Glutamatergic neuron (in vitro differentiated cells): ENCODE measurements around the gene ULK4. TPM values are rescaled to one million over a fixed set of nuclear protein-coding genes. Genes with fewer than 3 reads are reported as not detected.
A peak's percentile ranks its signal among the peaks of the same experiment; 100 is the strongest.
"Not testable (repeated sequence)": the region's sequence is repeated elsewhere in the genome, so short reads cannot be mapped to it uniquely, and the experiment has no call there.

Experiments used
- DNase-seq: peaks from one replicate; pipeline ENCODE4 v3.0.0; 2022
- H3K27ac Mint-ChIP-seq: one replicate; pipeline ENCODE4 v1.8.0; 2020; ENCODE audit warnings: mild to moderate bottlenecking, mixed read lengths, inconsistent platforms; ENCODE audit not compliant: unreplicated experiment
- H3K27me3 Mint-ChIP-seq: one replicate; pipeline ENCODE4 v1.8.0; 2020; ENCODE audit warnings: mild to moderate bottlenecking, moderate library complexity, mixed read lengths, inconsistent platforms; ENCODE audit not compliant: unreplicated experiment
- H3K36me3 Mint-ChIP-seq: one replicate; pipeline ENCODE4 v1.8.0; 2020; ENCODE audit warnings: mild to moderate bottlenecking, mixed read lengths, inconsistent platforms; ENCODE audit not compliant: unreplicated experiment
- H3K4me1 Mint-ChIP-seq: one replicate; pipeline ENCODE4 v1.8.0; 2020; ENCODE audit warnings: mild to moderate bottlenecking, low read depth, mixed read lengths, inconsistent platforms; ENCODE audit not compliant: unreplicated experiment
- H3K4me3 Mint-ChIP-seq: one replicate; pipeline ENCODE4 v1.8.0; 2020; ENCODE audit warnings: mild to moderate bottlenecking, mixed read lengths, inconsistent platforms; ENCODE audit not compliant: unreplicated experiment
- H3K9me3 Mint-ChIP-seq: one replicate; pipeline ENCODE4 v1.8.0; 2020; ENCODE audit warnings: mild to moderate bottlenecking, moderate library complexity, mixed read lengths, inconsistent platforms; ENCODE audit not compliant: unreplicated experiment
- total RNA-seq: library from RNA; stranded (reverse); fragmentation: NEBNext Ultra II Directional; extraction: Animal tissue kit (Norgen Biotek cat#: 25700); gene quantifications from one replicate; pipeline ENCODE4 v1.2.1, GENCODE V29; 2021; ENCODE audit not compliant: unreplicated experiment
- TF ChIP-seq, protein P1 (sequence below): fragments of 200-600 bp; sonication (generic); IDR thresholded peaks from one replicate; pipeline ENCODE4 v1.5.0; 2021; ENCODE audit not compliant: partially characterized antibody, unreplicated experiment

Gene ULK4
- total RNA-seq, 1 donor from 2014 or later = 9.7 TPM

DNA sequence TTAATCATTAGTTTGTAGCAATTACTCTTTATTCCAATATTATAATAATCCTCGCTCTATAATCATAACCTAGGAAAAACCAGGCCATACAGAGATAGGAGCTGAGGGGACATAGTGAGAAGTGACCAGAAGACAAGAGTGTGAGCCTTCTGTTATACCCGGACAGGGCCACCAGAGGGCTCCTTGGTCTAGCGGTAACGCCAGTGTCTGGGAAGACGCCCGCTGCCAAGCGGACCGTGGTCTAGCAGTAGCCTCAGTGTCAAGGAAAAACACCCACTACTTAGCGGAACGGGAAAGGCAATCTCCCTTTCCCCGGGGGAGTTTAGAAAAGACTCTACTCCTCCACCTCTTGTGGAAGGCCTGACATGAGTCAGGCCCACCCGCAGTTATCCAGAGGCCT, 266.1 kb downstream of the ULK4 start:
- H3K9me3 Mint-ChIP-seq, H3K27me3 Mint-ChIP-seq, H3K4me3 Mint-ChIP-seq, H3K27ac Mint-ChIP-seq, H3K4me1 Mint-ChIP-seq, H3K36me3 Mint-ChIP-seq: not testable (repeated sequence)
- TF ChIP-seq, protein P1, sequence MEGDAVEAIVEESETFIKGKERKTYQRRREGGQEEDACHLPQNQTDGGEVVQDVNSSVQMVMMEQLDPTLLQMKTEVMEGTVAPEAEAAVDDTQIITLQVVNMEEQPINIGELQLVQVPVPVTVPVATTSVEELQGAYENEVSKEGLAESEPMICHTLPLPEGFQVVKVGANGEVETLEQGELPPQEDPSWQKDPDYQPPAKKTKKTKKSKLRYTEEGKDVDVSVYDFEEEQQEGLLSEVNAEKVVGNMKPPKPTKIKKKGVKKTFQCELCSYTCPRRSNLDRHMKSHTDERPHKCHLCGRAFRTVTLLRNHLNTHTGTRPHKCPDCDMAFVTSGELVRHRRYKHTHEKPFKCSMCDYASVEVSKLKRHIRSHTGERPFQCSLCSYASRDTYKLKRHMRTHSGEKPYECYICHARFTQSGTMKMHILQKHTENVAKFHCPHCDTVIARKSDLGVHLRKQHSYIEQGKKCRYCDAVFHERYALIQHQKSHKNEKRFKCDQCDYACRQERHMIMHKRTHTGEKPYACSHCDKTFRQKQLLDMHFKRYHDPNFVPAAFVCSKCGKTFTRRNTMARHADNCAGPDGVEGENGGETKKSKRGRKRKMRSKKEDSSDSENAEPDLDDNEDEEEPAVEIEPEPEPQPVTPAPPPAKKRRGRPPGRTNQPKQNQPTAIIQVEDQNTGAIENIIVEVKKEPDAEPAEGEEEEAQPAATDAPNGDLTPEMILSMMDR = peak; percentile 58
- peak; percentile 62 for DNase-seq

DNA sequence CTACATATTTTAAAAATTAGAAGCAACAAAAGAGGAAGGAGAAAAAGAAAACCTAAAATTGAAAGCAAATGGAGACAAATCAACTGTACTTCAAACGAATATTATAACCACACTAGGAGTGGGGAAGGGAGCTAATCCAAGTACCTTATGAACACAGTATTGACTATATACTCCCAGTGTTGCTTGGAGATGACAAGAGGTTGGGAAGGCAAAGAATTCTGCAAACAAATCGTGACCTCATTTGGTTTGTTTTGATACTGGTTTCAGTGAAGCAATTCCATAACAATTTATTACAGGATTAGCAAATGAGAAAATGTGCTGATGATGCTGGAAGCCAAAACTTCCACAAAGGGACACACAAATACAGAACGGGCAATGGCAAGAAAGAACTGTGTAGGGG, 268.1 kb downstream of the ULK4 start:
- Mint-ChIP-seq H3K27ac (no peak overlapping the region), H3K4me1 (no peaks in the 10 kb centered on the region), H3K27me3 (no peaks in the 10 kb centered on the region), H3K4me3 (no peak overlapping the region), H3K36me3 (peaks cover 8% of the 10 kb centered on the region), H3K9me3 (peaks cover 2% of the 10 kb centered on the region)
- TF ChIP-seq, protein P1 = no peak
- DNase-seq = no peak

DNA sequence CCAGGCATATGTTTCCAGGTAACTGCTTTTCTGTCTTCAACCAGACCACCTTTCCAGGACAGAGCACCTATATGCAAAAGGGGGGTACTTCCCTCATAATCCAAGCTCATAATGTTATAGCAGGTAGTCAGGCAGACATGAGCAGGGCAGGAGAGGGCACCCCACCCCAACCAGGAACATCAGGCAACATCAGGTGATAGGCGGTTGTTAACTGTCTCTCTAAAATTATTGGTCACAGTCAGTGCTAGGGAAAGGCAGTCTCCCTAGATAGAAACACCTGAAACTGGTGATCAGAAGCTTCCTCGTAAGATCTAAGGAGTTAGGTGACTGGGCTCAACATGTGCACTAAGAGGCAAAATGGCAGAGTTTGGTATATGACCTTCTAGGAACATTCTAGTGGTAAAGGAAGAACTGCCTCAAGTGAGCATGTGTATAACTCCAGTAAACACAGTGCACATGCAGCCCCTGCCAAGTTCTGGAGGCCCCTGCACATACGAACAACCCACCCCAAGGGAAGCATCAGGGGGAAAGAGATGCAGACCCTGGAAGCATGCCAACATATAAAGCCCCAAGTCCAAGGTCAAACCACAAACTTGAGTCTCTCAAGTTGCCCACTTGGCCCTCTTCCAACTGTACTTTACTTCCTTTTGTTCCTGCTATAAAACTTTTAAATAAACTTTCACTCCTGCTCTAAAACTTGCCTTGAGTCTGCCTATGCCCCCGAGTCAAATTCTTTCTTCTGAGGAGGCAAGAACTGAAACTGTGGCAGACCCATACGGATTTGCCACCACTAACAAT, 270.9 kb downstream of the ULK4 start:
- DNase-seq = no peak
- TF ChIP-seq, protein P1 = no peak
- Mint-ChIP-seq H3K27me3 (no peaks in the 10 kb centered on the region), H3K27ac (no peak overlapping the region), H3K4me1 (no peaks in the 10 kb centered on the region), H3K9me3 (no peaks in the 10 kb centered on the region), H3K4me3 (no peak overlapping the region), H3K36me3 (peaks cover 4% of the 10 kb centered on the region)

DNA sequence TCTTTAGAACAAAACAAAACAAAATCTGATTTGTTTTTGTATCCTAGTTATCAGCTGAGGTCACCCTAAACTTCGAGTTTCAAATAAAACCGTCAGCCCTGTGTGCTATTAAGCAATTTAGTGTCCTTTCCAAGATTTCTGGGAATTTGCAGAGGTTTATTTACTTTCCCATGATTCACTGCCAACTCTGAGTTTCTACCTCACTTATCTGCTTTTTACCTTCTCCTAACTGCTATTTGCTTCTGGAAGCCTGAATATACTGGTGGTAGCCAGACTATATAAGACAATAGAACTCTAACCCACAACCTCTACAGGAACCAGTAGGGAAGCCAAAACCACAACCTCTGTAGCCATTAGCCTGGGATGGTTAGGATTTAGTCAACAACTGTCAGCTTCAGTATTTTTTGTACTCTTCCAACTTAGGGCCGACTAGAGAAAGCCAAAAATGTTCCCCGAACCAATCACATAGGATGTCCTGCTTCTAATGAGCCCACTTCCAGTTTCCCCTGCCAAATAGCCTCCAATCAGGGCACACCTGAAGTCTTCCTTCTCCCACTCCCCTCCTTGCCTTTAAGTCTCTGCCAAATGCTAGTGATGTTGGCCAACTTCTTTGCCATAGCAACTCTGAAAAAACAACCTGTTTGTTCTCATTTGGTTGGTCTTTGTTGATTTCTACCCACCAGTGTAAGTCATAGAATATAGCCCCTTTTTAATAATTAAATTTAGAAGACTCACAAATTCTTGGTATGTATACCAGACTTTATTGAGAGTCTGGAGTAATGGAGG, 273.1 kb downstream of the ULK4 start:
- Mint-ChIP-seq H3K27me3 (no peaks in the 10 kb centered on the region), H3K4me3 (no peak overlapping the region)

More for the DNA sequence above, 273.1 kb downstream of the ULK4 start:
- Mint-ChIP-seq H3K27ac (no peak overlapping the region), H3K4me1 (no peaks in the 10 kb centered on the region), H3K9me3 (no peaks in the 10 kb centered on the region), H3K36me3 (peaks cover 4% of the 10 kb centered on the region)
- no peak for DNase-seq
- TF ChIP-seq, protein P1 = no peak
